HepG2 (cell line): Measurements from ENCODE around the gene PCSK6. TPM values are rescaled to one million over a fixed set of nuclear protein-coding genes. Genes with fewer than 3 reads are reported as not detected.

ENCODE experiments used
- ARNT ChIP-seq: fragments of 450-650 bp; IDR thresholded peaks from 2 replicates; pipeline ENCODE4 v1.6.1; 2017
- ATF1 ChIP-seq: IDR thresholded peaks from 2 replicates; pipeline ENCODE4 v1.6.1; 2016; ENCODE audit warnings: mild to moderate bottlenecking, control low read depth
- CEBPG ChIP-seq: IDR thresholded peaks from 2 replicates; pipeline ENCODE4 v1.6.1; 2016
- HES4 ChIP-seq: sonication (generic); formaldehyde crosslinking; IDR thresholded peaks from 2 replicates; pipeline ENCODE4 v1.9.0; 2021; ENCODE audit warnings: mild to moderate bottlenecking, missing genetic modification reagents, borderline replicate concordance
- HMGA1 ChIP-seq: sonication (generic); formaldehyde crosslinking; conservative IDR thresholded peaks from 2 replicates; pipeline ENCODE4 v1.4.0; 2020; ENCODE audit warnings: missing genetic modification reagents
- ISL2 ChIP-seq: sonication (generic); formaldehyde crosslinking; IDR thresholded peaks from 2 replicates; pipeline ENCODE4 v1.5.0; 2020; ENCODE audit warnings: missing genetic modification reagents
- KDM1A ChIP-seq: IDR thresholded peaks from 2 replicates; pipeline ENCODE4 v1.6.1; 2016; ENCODE audit warnings: missing compliant biosample characterization
- MAFK ChIP-seq, 2 experiments: IDR thresholded peaks in 1 of 2; conservative IDR thresholded peaks in 1 of 2; 2 replicates each; pipeline ENCODE4 v1.6.1; 2011; ENCODE audit warnings: improper control_type of control experiment in 2 of 2, low read length in 2 of 2
- MBNL3 ChIP-seq: fragments of 250-450 bp; sonication (Bioruptor Pico); conservative IDR thresholded peaks from 2 replicates; pipeline ENCODE4 v1.8.0; 2022; ENCODE audit warnings: mild to moderate bottlenecking, inconsistent platforms
- NKX3-1 ChIP-seq: sonication (generic); formaldehyde crosslinking; IDR thresholded peaks from 2 replicates; pipeline ENCODE4 v1.5.0; 2020; ENCODE audit warnings: missing genetic modification reagents
- NR2F1 ChIP-seq, 2 experiments: fragments of 450-650 bp in 1 of 2; formaldehyde crosslinking in 1 of 2; IDR thresholded peaks; 2 replicates each; pipeline versions ENCODE4 v1.5.0 to v1.6.1; 2016 to 2020; ENCODE audit warnings: mild to moderate bottlenecking in 1 of 2, missing compliant biosample characterization in 1 of 2, missing genetic modification reagents in 1 of 2, moderate library complexity in 1 of 2
- RELA ChIP-seq: sonication (generic); formaldehyde crosslinking; IDR thresholded peaks from 2 replicates; pipeline ENCODE4 v1.4.0; 2020; ENCODE audit warnings: missing genetic modification reagents
- SMAD1 ChIP-seq: sonication (generic); formaldehyde crosslinking; IDR thresholded peaks from 2 replicates; pipeline ENCODE4 v1.4.0; 2020; ENCODE audit warnings: missing genetic modification reagents, low read depth, mild to moderate bottlenecking, borderline replicate concordance
- SSRP1 ChIP-seq: IDR thresholded peaks from 2 replicates; pipeline ENCODE4 v1.6.1; 2016; ENCODE audit warnings: control low read depth
- XRCC5 ChIP-seq: fragments of 200-400 bp; formaldehyde crosslinking; optimal IDR thresholded peaks from 2 replicates; pipeline ENCODE3; 2017; ENCODE audit warnings: mild to moderate bottlenecking, low read length
- ZFP90 ChIP-seq: sonication (generic); formaldehyde crosslinking; IDR thresholded peaks from 2 replicates; pipeline ENCODE4 v1.8.0; 2022; ENCODE audit warnings: missing genetic modification reagents, mild to moderate bottlenecking, inconsistent platforms, borderline replicate concordance
- ZNF317 ChIP-seq: sonication (generic); formaldehyde crosslinking; IDR thresholded peaks from 2 replicates; pipeline ENCODE4 v1.5.0; 2020; ENCODE audit warnings: mild to moderate bottlenecking, missing genetic modification reagents
- ZNF430 ChIP-seq: sonication (generic); formaldehyde crosslinking; IDR thresholded peaks from 2 replicates; pipeline ENCODE4 v1.9.0; 2021; ENCODE audit warnings: mild to moderate bottlenecking, missing genetic modification reagents
- ZNF496 ChIP-seq: sonication (generic); formaldehyde crosslinking; IDR thresholded peaks from 2 replicates; pipeline ENCODE4 v1.8.1; 2023; ENCODE audit warnings: mild to moderate bottlenecking, moderate library complexity, missing genetic modification reagents; ENCODE audit not compliant: insufficient replicate concordance
- ZNF619 ChIP-seq: sonication (generic); formaldehyde crosslinking; IDR thresholded peaks from 2 replicates; pipeline ENCODE4 v1.4.0; 2020; ENCODE audit warnings: mild to moderate bottlenecking, missing genetic modification reagents
- ZNF724P ChIP-seq: sonication (generic); formaldehyde crosslinking; IDR thresholded peaks from 2 replicates; pipeline ENCODE4 v1.8.0; 2022; ENCODE audit warnings: missing genetic modification reagents, borderline replicate concordance
- ZNF773 ChIP-seq: sonication (generic); formaldehyde crosslinking; IDR thresholded peaks from 2 replicates; pipeline ENCODE4 v1.4.0; 2020; ENCODE audit warnings: missing genetic modification reagents, borderline replicate concordance
- polyA plus RNA-seq, 8 experiments: library from polyadenylated mRNA; depleted of rRNA in 3 of 8; stranded (reverse) in 7 of 8; unstranded in 1 of 8; fragments of >200 nt; fragmentation: Illumina TruSeq in 4 of 8; extraction: Trizol in 4 of 8; gene quantifications; 2 replicates each; pipeline versions ENCODE4 v1.2.1 to v1.2.3, GENCODE V29; 2011 to 2016; ENCODE audit warnings: low read depth in 4 of 8, missing spikeins in 1 of 8, mixed read lengths in 1 of 8; ENCODE audit not compliant: insufficient read depth in 1 of 8
- total RNA-seq, 5 experiments: library from RNA; depleted of rRNA; stranded (reverse); fragments of >200 nt; fragmentation: Illumina TruSeq; extraction: Trizol; gene quantifications; 2 replicates each; pipeline ENCODE4 v1.2.3, GENCODE V29; 2016; ENCODE audit warnings: low read depth in 1 of 5
- TF ChIP-seq, protein P1 (sequence below): sonication (generic); formaldehyde crosslinking; IDR thresholded peaks from 2 replicates; pipeline ENCODE4 v1.5.0; 2020; ENCODE audit warnings: mild to moderate bottlenecking, missing genetic modification reagents, borderline replicate concordance
- TF ChIP-seq, protein P2 (sequence below): IDR thresholded peaks from 2 replicates; pipeline ENCODE4 v1.6.1; 2012; ENCODE audit warnings: low read length, improper control_type of control experiment

PCSK6 gene
- total and polyA plus RNA-seq, 2 of the 13 experiments (the other 11 are each of a cell fraction or from before 2014, with no cell fraction given) = 56.5 to 155 TPM

GRCh38 chr15:101294731-101295606, 194.5 kb downstream of the PCSK6 start, which contains the start of gene SNRPA1 (continued):
- TF ChIP-seq ATF1 (CRISPR knock-in tag) (no peak), ZNF430 (peak; percentile 91), ISL2 (CRISPR knock-in tag) (peak; percentile 50), NKX3-1 (no peak; the same call in none of the 2 replicates), SMAD1 (CRISPR knock-in tag) (peak; percentile 72; the same call in 1 of the 2 replicates), ZFP90 (peak; percentile 75; the same call in 1 of the 2 replicates), KDM1A (CRISPR knock-in tag) (no peak), MAFK (conservative IDR thresholded peaks at IDR 0.05 in 1 of 2, IDR thresholded peaks at IDR 0.05 in 1 of 2; ENCODE audit: low read length in 2 of 2) (no peak), XRCC5 (peak; percentile 98), ARNT (no peak), ZNF496 (CRISPR knock-in tag) (no peak), SSRP1 (no peak; the same call in 1 of the 2 replicates), ZNF619 (peak; percentile 85; the same call in 1 of the 2 replicates), RELA (CRISPR knock-in tag) (0 out of 2 replicates have a peak, but pooled peaks have one; percentile 45), MBNL3 (CRISPR knock-in tag) (no peak), HES4 (no peak), HMGA1 (CRISPR knock-in tag) (no peak), NR2F1 (CRISPR knock-in tag; IDR thresholded peaks at IDR 0.05) (0 out of 4 replicates have a peak, but pooled peaks of 1 of the 2 experiments have one; percentile 11), ZNF724P (CRISPR knock-in tag) (peak; percentile 67), ZNF317 (CRISPR knock-in tag) (0 out of 2 replicates have a peak, but pooled peaks have one; percentile 67), CEBPG (peak; percentile 50; the same call in 1 of the 2 replicates), ZNF773 (CRISPR knock-in tag) (no peak; the same call in 1 of the 2 replicates)
- TF ChIP-seq, protein P1, sequence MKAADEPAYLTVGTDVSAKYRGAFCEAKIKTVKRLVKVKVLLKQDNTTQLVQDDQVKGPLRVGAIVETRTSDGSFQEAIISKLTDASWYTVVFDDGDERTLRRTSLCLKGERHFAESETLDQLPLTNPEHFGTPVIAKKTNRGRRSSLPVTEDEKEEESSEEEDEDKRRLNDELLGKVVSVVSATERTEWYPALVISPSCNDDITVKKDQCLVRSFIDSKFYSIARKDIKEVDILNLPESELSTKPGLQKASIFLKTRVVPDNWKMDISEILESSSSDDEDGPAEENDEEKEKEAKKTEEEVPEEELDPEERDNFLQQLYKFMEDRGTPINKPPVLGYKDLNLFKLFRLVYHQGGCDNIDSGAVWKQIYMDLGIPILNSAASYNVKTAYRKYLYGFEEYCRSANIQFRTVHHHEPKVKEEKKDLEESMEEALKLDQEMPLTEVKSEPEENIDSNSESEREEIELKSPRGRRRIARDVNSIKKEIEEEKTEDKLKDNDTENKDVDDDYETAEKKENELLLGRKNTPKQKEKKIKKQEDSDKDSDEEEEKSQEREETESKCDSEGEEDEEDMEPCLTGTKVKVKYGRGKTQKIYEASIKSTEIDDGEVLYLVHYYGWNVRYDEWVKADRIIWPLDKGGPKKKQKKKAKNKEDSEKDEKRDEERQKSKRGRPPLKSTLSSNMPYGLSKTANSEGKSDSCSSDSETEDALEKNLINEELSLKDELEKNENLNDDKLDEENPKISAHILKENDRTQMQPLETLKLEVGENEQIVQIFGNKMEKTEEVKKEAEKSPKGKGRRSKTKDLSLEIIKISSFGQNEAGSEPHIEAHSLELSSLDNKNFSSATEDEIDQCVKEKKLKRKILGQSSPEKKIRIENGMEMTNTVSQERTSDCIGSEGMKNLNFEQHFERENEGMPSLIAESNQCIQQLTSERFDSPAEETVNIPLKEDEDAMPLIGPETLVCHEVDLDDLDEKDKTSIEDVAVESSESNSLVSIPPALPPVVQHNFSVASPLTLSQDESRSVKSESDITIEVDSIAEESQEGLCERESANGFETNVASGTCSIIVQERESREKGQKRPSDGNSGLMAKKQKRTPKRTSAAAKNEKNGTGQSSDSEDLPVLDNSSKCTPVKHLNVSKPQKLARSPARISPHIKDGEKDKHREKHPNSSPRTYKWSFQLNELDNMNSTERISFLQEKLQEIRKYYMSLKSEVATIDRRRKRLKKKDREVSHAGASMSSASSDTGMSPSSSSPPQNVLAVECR (CRISPR knock-in tag) = peak; percentile 100
- TF ChIP-seq, protein P2, sequence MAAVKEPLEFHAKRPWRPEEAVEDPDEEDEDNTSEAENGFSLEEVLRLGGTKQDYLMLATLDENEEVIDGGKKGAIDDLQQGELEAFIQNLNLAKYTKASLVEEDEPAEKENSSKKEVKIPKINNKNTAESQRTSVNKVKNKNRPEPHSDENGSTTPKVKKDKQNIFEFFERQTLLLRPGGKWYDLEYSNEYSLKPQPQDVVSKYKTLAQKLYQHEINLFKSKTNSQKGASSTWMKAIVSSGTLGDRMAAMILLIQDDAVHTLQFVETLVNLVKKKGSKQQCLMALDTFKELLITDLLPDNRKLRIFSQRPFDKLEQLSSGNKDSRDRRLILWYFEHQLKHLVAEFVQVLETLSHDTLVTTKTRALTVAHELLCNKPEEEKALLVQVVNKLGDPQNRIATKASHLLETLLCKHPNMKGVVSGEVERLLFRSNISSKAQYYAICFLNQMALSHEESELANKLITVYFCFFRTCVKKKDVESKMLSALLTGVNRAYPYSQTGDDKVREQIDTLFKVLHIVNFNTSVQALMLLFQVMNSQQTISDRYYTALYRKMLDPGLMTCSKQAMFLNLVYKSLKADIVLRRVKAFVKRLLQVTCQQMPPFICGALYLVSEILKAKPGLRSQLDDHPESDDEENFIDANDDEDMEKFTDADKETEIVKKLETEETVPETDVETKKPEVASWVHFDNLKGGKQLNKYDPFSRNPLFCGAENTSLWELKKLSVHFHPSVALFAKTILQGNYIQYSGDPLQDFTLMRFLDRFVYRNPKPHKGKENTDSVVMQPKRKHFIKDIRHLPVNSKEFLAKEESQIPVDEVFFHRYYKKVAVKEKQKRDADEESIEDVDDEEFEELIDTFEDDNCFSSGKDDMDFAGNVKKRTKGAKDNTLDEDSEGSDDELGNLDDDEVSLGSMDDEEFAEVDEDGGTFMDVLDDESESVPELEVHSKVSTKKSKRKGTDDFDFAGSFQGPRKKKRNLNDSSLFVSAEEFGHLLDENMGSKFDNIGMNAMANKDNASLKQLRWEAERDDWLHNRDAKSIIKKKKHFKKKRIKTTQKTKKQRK = no peak
